ENCODE measurements around the gene TOX2. TPM values are rescaled to one million over a fixed set of nuclear protein-coding genes. Genes with fewer than 3 reads are reported as not detected.

Gene TOX2
- total RNA-seq, 1 donor from 2014 or later: 3.9 TPM

- no peak for DNase-seq (ENCODE audit: low spot score)
Observed at GRCh38 chr20:43916073-43916880, 1.6 kb downstream of the TOX2 start.

- DNase-seq (ENCODE audit: low spot score): no peak
Observed at GRCh38 chr20:43916881-43917371, 2.3 kb downstream of the TOX2 start.

GRCh38 chr20:43917380-43917779 is 2.7 kb downstream of the TOX2 start:
- no peak for DNase-seq (ENCODE audit: low spot score)

GRCh38 chr20:43919686-43920403 is 5.2 kb downstream of the TOX2 start:
- DNase-seq (ENCODE audit: low spot score): no peak

GRCh38 chr20:43920797-43921196 is 6.1 kb downstream of the TOX2 start:
- no peak for DNase-seq (ENCODE audit: low spot score)

GRCh38 chr20:43921227-43921780 is 6.7 kb downstream of the TOX2 start:
- no peak for DNase-seq (ENCODE audit: low spot score)

- no peak for DNase-seq (ENCODE audit: low spot score)
Observed at GRCh38 chr20:43922614-43923013, 8.0 kb downstream of the TOX2 start.

- DNase-seq (ENCODE audit: low spot score): no peak
Observed at GRCh38 chr20:43923322-43923721, 8.7 kb downstream of the TOX2 start.

GRCh38 chr20:43923917-43924316 is 9.3 kb downstream of the TOX2 start:
- DNase-seq (ENCODE audit: low spot score): no peak

- no peak for DNase-seq (ENCODE audit: low spot score)
Observed at GRCh38 chr20:43925215-43925614, 10.6 kb downstream of the TOX2 start.

GRCh38 chr20:43925801-43926200 is 11.1 kb downstream of the TOX2 start:
- no peak for DNase-seq (ENCODE audit: low spot score)

- no peak for DNase-seq (ENCODE audit: low spot score)
Observed at GRCh38 chr20:43926287-43927050, 11.8 kb downstream of the TOX2 start.

- no peak for DNase-seq (ENCODE audit: low spot score)
Observed at GRCh38 chr20:43931976-43932375, 17.3 kb downstream of the TOX2 start.

- no peak for DNase-seq (ENCODE audit: low spot score)
Observed at GRCh38 chr20:43934833-43935232, 20.2 kb downstream of the TOX2 start.

- DNase-seq (ENCODE audit: low spot score): no peak
Observed at GRCh38 chr20:43936104-43936770, 21.6 kb downstream of the TOX2 start.

GRCh38 chr20:43936805-43937204 is 22.2 kb downstream of the TOX2 start:
- no peak for DNase-seq (ENCODE audit: low spot score)

- DNase-seq (ENCODE audit: low spot score): no peak
Observed at GRCh38 chr20:43937591-43937990, 22.9 kb downstream of the TOX2 start.

GRCh38 chr20:43938017-43938655 is 23.5 kb downstream of the TOX2 start:
- no peak for DNase-seq (ENCODE audit: low spot score)

- DNase-seq (ENCODE audit: low spot score): peak; percentile 73
Observed at GRCh38 chr20:43938932-43939761, 24.5 kb downstream of the TOX2 start.

GRCh38 chr20:43939762-43940121 is 25.1 kb downstream of the TOX2 start:
- no peak for DNase-seq (ENCODE audit: low spot score)
